WI38 (cell line): Measurements from ENCODE around the gene PSENEN.

Experiments
- H3K4me3 ChIP-seq: 2 replicates; pipeline ENCODE4 v1.5.1; 2011; ENCODE audit warnings: low read depth, mild to moderate bottlenecking, control low read depth, low read length
- TF ChIP-seq, protein P1 (sequence below): IDR thresholded peaks from 2 replicates; pipeline ENCODE4 v1.5.1; 2012; ENCODE audit warnings: low read depth, mild to moderate bottlenecking, control low read depth, low read length

The PSENEN gene

GRCh38 chr19:35731353-35731752 lies 14.1 kb upstream of the PSENEN start:
- TF ChIP-seq, protein P1, sequence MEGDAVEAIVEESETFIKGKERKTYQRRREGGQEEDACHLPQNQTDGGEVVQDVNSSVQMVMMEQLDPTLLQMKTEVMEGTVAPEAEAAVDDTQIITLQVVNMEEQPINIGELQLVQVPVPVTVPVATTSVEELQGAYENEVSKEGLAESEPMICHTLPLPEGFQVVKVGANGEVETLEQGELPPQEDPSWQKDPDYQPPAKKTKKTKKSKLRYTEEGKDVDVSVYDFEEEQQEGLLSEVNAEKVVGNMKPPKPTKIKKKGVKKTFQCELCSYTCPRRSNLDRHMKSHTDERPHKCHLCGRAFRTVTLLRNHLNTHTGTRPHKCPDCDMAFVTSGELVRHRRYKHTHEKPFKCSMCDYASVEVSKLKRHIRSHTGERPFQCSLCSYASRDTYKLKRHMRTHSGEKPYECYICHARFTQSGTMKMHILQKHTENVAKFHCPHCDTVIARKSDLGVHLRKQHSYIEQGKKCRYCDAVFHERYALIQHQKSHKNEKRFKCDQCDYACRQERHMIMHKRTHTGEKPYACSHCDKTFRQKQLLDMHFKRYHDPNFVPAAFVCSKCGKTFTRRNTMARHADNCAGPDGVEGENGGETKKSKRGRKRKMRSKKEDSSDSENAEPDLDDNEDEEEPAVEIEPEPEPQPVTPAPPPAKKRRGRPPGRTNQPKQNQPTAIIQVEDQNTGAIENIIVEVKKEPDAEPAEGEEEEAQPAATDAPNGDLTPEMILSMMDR: no peak
- H3K4me3 ChIP-seq: no peak overlapping the region

DNA sequence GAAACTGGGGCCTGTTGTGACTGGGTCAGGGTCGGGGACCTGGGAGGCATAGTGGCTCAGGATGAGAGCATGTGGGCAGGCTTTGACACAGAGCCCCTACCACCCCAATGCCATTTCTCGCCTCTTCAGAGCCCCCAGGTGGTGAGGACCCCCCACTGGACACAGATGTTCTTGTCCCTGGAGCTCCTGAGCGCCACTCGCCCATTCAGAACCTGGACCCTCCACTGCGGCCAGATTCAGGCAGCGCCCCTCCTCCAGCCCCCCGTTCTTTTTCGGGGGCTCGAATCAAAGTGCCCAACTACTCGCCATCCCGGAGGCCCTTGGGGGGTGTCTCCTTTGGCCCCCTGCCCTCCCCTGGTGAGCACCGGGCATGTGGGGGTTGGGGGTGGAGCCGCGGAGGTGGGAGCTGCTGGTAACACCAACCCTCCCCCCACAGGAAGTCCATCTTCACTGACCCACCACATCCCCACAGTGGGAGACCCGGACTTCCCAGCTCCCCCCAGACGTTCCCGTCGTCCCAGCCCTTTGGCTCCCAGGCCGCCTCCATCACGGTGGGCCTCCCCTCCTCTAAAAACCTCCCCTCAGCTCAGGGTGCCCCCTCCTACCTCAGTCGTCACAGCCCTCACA lies 13.6 kb upstream of the PSENEN start:
- H3K4me3 ChIP-seq: no peak overlapping the region
- TF ChIP-seq, protein P1: no peak

GRCh38 chr19:35732540-35733179 lies 12.8 kb upstream of the PSENEN start:
- H3K4me3 ChIP-seq: no peak overlapping the region
- TF ChIP-seq, protein P1: no peak

DNA sequence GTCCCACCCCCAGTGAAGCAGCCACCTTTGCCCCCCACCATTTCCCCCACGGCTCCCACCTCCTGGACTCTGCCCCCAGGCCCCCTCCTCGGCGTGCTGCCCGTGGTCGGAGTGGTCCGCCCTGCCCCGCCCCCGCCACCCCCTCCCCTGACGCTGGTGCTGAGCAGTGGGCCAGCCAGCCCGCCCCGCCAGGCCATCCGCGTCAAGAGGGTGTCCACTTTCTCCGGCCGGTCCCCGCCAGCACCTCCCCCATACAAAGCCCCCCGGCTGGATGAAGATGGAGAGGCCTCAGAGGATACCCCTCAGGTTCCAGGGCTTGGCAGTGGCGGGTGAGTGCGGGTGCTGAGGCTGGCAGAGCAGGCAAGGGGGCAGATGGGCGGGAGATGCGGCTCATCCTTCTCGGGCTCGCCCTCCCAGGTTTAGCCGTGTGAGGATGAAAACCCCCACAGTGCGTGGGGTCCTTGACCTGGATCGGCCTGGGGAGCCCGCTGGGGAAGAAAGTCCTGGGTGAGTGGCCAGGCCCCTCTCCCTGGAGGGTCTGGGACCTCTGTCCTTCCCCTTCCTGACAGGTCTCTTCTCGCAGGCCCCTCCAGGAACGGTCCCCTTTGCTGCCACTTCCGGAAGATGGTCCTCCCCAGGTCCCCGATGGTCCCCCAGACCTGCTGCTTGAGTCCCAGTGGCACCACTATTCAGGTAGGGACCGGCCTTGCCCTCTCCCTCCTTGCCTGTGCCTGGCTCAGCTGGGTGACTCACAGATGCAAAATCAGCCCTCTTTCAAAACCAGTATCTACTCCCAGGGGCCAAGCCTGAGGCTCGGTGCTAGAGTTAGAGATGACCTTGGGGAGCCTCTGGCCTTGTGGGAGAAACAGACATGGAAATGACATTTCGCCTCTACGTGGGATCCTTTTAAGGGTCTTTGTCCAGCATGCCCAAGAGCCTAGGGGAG lies 12.0 kb upstream of the PSENEN start:
- TF ChIP-seq, protein P1: no peak
- no peak overlapping the region for H3K4me3 ChIP-seq

GRCh38 chr19:35734273-35734672 lies 11.2 kb upstream of the PSENEN start:
- TF ChIP-seq, protein P1: no peak
- H3K4me3 ChIP-seq: no peak overlapping the region

DNA sequence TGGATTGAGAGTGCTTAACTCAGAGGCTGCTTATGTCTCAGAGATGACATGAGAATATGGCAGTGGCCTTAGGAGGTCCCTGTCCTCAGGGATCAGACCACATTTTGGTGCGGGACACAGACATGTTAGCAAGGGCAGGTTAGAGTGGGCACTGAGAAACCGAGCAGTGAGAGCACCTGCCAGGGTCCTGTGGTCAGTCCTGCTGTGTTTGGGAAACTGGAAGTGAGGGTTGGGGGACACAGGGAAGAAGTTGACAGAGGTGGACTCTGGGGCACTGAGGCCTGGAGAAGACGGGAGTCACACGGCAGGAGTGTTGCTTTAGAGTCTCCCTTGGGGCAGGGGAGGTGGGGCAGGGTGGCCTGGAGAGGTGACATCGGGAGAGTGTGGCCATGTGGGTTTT lies 10.6 kb upstream of the PSENEN start:
- no peak overlapping the region for H3K4me3 ChIP-seq
- TF ChIP-seq, protein P1: no peak
